ENCODE measurements around the gene NFS1.

DNA sequence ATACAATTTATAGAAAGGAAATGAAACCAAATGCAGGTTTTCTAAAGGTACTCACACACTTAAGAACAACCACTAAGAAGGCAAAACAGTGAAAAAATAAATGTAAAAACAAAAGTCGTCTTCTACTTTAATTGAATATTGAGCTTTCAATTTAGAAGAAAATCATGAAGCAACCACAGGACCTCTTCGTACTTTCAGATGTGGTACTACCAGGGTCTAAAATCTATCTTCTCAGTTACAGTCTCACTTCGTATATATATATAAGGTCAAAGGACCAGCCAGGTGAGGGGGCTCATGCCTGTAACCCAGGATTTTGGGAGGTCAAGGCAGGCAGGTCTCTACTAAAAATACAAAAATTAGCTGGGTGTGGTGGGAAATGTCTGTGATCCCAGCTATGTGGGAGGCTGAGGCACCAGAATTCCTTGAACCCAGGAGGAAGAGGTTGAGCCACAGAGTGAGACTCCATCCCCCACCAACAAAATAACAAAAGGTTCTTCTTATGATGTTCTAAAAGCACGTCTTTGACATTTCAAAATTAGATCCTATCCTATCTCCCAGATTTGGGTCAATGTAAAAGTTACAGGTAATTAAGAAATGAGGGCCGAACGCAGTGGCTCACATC, 12.5 kb upstream of the NFS1 start:
- no peak for TF ChIP-seq POLR2AphosphoS5 (IDR thresholded peaks at IDR 0.05)
- TF ChIP-seq CTCF (IDR thresholded peaks at IDR 0.05) = no peak
- TF ChIP-seq POLR2A (IDR thresholded peaks at IDR 0.05) = no peak
